ENCODE measurements around the gene NT5C2.
A peak's percentile ranks its signal among the peaks of the same experiment; 100 is the strongest.
"Not testable (repeated sequence)": the region's sequence is repeated elsewhere in the genome, so short reads cannot be mapped to it uniquely, and the experiment has no call there.

Gene NT5C2

DNA sequence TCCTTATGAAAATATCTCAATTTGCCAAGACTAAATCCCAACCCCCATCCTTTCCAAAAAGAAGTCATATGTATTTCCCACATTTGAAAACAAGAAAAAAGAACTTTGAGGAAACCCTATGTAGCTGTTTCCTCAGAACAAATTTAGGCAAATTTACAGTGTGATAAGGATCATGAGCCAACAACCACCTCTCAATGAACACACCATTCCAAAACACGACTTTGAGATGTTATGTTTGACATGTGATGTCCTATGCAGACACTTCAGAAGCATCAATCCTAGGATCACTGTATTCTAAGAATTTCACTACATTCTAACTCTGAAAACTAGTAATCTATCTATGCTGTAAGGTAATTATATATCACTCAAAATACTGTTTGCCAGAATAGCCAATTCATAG is 62.2 kb downstream of the NT5C2 start:
- DNase-seq = no peak
- Mint-ChIP-seq H3K36me3 (ENCODE audit: low read depth) (peaks cover 75% of the 10 kb centered on the region), H3K27me3 (ENCODE audit: low read depth, poor library complexity) (no peaks in the 10 kb centered on the region), H3K4me1 (peaks cover 4% of the 10 kb centered on the region), H3K27ac (no peak overlapping the region), H3K4me3 (no peak overlapping the region), H3K9me3 (peaks cover 56% of the 10 kb centered on the region)
- TF ChIP-seq, protein P1, sequence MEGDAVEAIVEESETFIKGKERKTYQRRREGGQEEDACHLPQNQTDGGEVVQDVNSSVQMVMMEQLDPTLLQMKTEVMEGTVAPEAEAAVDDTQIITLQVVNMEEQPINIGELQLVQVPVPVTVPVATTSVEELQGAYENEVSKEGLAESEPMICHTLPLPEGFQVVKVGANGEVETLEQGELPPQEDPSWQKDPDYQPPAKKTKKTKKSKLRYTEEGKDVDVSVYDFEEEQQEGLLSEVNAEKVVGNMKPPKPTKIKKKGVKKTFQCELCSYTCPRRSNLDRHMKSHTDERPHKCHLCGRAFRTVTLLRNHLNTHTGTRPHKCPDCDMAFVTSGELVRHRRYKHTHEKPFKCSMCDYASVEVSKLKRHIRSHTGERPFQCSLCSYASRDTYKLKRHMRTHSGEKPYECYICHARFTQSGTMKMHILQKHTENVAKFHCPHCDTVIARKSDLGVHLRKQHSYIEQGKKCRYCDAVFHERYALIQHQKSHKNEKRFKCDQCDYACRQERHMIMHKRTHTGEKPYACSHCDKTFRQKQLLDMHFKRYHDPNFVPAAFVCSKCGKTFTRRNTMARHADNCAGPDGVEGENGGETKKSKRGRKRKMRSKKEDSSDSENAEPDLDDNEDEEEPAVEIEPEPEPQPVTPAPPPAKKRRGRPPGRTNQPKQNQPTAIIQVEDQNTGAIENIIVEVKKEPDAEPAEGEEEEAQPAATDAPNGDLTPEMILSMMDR (IDR thresholded peaks at IDR 0.05) = no peak

DNA sequence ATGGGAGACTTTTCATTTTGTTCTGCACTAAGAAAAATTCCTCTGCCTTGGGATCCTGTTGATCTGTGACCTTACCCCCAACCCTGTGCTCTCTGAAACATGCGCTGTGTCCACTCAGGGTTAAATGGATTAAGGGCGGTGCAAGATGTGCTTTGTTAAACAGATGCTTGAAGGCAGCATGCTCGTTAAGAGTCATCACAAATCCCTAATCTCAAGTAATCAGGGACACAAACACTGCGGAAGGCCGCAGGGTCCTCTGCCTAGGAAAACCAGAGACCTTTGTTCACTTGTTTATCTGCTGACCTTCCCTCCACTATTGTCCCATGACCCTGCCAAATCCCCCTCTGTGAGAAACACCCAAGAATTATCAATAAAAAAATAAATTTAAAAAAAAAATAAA is 62.9 kb downstream of the NT5C2 start:
- H3K27me3 Mint-ChIP-seq (ENCODE audit: low read depth, poor library complexity); H3K4me3 Mint-ChIP-seq; H3K4me1 Mint-ChIP-seq; DNase-seq; H3K27ac Mint-ChIP-seq: not testable (repeated sequence)
- Mint-ChIP-seq H3K36me3 (ENCODE audit: low read depth) (peaks cover 71% of the 10 kb centered on the region), H3K9me3 (peaks cover 50% of the 10 kb centered on the region)

DNA sequence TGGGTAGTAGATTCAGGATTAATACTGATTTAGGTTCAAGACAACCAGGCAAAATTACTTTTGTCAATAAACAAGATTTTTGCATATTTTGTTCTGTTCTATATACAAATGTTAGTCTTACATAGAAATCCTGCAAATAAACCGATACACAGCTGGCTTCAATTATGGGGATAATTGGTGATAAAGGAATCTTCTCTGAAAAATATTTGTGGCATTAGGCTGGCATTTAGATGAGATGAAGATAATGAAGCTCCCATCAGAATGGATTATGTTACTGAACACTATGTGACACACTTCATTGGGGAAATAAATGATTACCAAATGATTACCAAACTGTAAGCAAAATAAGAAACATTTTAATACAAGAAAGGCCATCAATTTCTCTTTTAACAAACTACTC is 65.8 kb downstream of the NT5C2 start:
- H3K27me3 Mint-ChIP-seq (ENCODE audit: low read depth, poor library complexity) = no peaks in the 10 kb centered on the region
- TF ChIP-seq, protein P1 (IDR thresholded peaks at IDR 0.05) = no peak
- no peak for DNase-seq
- H3K27ac Mint-ChIP-seq = no peak overlapping the region
- peaks cover 12% of the 10 kb centered on the region for H3K4me1 Mint-ChIP-seq
- H3K36me3 Mint-ChIP-seq (ENCODE audit: low read depth) = peaks cover 46% of the 10 kb centered on the region
- peaks cover 23% of the 10 kb centered on the region for H3K9me3 Mint-ChIP-seq
- no peak overlapping the region for H3K4me3 Mint-ChIP-seq

DNA sequence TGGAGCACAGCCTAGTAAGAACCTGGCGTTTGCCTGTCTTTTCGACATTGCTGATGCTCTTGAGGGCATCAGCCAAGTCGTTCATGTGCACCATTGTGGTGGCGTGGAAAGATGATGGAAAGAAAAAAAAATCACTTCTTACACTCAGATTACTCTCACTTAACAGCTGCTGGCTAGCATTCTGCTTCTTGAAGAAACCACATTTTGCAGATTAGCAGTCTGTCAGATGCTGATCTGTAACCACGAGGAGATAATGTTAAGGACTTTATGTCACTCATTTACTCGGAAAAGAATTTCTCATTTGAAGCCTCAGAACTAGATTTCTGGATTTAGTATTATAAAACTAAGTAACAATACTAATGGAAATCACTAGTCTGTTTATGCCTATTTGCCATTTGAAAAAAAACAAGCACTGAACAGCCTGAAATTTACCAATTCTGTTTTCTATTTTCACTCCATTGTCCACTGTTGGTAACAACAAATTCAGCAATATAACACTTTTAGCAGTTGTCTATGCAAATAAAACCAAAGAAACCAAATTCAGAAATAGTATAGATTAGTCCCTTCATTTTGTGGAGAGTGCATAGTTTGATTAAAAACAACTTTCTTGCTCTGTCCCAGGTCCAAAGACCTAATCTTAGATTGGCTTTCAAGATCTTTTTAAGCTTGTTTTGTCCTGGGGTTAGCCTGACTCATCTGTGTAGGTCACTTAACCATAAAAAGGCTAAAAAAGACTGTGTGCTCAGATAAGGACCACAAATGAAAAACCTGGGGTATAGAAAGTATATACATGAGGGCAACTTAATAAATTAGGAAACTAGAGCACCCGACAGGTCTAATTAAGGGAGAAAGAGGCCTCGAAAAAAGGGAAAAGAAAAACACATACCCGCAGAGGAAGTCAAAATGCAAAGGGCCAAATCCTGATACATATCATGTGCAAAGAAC is 67.5 kb downstream of the NT5C2 start:
- no peak overlapping the region for H3K4me3 Mint-ChIP-seq
- H3K36me3 Mint-ChIP-seq (ENCODE audit: low read depth) = peaks cover 29% of the 10 kb centered on the region
- TF ChIP-seq, protein P1 (IDR thresholded peaks at IDR 0.05) = no peak
- H3K27ac Mint-ChIP-seq = peak overlapping the region; percentile 86
- no peak for DNase-seq
- H3K27me3 Mint-ChIP-seq (ENCODE audit: low read depth, poor library complexity) = no peaks in the 10 kb centered on the region
- H3K9me3 Mint-ChIP-seq = peaks cover 13% of the 10 kb centered on the region
- peaks cover 12% of the 10 kb centered on the region for H3K4me1 Mint-ChIP-seq

DNA sequence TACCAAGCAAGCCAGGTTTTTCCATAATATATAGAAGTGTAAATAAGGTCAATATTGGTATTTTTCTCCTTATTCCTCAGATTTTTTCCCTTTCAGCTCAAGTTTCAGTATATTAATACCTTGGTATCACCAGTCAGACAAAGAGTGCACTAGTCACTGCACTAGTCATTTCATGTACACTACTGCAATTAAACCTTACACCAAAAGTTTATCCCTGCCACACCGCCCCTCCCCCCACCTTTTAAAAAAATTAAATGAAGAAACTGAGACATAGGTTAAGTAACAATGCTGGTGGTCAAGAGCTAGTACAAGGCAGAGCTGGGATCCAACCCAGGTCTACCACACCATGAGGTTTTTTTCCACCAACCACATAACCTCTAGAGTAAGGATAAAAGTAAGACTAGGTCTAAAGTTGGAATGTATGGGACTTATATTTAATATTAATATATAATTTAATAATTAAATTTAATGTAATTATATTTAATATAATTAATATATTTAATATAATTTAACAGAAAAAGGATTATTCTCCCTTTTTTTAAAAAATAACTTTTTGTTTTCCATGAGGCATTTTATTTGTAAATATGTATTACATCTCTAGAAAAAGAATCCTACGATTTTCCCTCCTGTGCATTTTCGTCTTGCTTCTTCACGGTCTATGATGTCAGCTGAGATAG is 68.5 kb downstream of the NT5C2 start:
- TF ChIP-seq, protein P1 (IDR thresholded peaks at IDR 0.05) = no peak
- Mint-ChIP-seq H3K27ac (peak overlapping the region; percentile 86), H3K27me3 (ENCODE audit: low read depth, poor library complexity) (no peaks in the 10 kb centered on the region), H3K4me3 (no peak overlapping the region), H3K4me1 (peaks cover 12% of the 10 kb centered on the region), H3K36me3 (ENCODE audit: low read depth) (peaks cover 26% of the 10 kb centered on the region), H3K9me3 (peaks cover 10% of the 10 kb centered on the region)
- DNase-seq = no peak

DNA sequence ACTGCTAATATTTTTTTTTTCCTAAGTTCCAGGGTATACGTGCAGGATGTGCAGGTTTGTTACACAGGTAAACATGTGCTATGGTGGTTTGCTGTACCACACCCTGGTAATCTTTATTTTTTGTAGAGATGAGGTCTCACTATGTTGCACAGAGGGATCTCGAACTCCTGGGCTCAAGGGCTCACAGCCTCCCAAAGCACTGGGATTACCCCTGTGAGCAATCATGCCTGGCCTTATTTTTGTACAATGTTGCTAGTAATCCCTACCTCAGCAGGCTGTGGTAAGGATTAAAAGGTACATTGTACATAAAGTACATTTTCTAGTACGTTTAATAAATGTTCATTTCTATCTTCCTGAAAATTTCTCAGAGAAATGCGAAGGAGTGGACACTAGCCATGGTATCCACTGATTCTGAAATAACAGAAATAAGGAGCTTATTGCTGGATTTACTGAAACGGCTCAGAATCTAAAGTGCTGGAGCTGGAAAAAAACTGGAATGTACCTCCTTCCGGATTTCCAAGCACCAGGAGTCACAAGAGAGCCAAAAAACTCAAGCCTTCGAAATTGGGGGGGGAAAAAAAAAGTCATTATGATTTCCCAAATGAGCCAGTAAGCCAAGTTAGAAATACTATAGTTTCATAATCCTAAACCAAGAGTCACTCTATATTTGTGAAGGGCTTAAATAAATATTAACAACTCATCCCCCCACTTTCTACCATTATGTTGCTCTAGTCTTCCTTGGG is 69.6 kb downstream of the NT5C2 start:
- Mint-ChIP-seq H3K9me3 (peaks cover 10% of the 10 kb centered on the region), H3K27ac (no peak overlapping the region), H3K36me3 (ENCODE audit: low read depth) (peaks cover 26% of the 10 kb centered on the region), H3K27me3 (ENCODE audit: low read depth, poor library complexity) (no peaks in the 10 kb centered on the region), H3K4me3 (no peak overlapping the region), H3K4me1 (peaks cover 12% of the 10 kb centered on the region)
- no peak for DNase-seq
- TF ChIP-seq, protein P1 (IDR thresholded peaks at IDR 0.05) = no peak

All from nephron progenitor cell (in vitro differentiated cells).